GM12891 (cell line): ENCODE measurements around the gene NEK11.
A peak's percentile ranks its signal among the peaks of the same experiment; 100 is the strongest.

Experiments used
- DNase-seq: peaks from one replicate; pipeline ENCODE4 v3.0.0; 2011; ENCODE audit warnings: low spot score; ENCODE audit not compliant: insufficient read length
- FAIRE-seq: peaks from 2 replicates; lab custom pipeline; 2011; peaks lifted over from hg19 to GRCh38; lab: Jason Lieb, UNC
- PAX5 ChIP-seq: IDR thresholded peaks from 2 replicates; pipeline ENCODE4 v1.6.1; 2011; ENCODE audit warnings: low read length, moderate library complexity, mild to moderate bottlenecking; ENCODE audit not compliant: insufficient read depth, severe bottlenecking
- POLR2A ChIP-seq: IDR thresholded peaks from 2 replicates; pipeline ENCODE4 v1.6.1; 2011; ENCODE audit warnings: low read depth, low read length, control low read depth
- POLR2AphosphoS5 ChIP-seq: IDR thresholded peaks from 2 replicates; pipeline ENCODE4 v1.6.1; 2011; ENCODE audit warnings: low read depth, low read length, control low read depth
- POU2F2 ChIP-seq: IDR thresholded peaks from 2 replicates; pipeline ENCODE4 v1.6.1; 2011; ENCODE audit warnings: low read depth, mild to moderate bottlenecking, control low read depth, low read length, moderate library complexity
- SPI1 ChIP-seq: IDR thresholded peaks from 2 replicates; pipeline ENCODE4 v1.6.1; 2011; ENCODE audit warnings: low read depth, low read length, control low read depth
- TAF1 ChIP-seq: IDR thresholded peaks from 2 replicates; pipeline ENCODE4 v1.6.1; 2011; ENCODE audit warnings: low read depth, low read length, control low read depth

The NEK11 gene

GRCh38 chr3:131338948-131339640 lies 312.4 kb downstream of the NEK11 start:
- FAIRE-seq (no peak), DNase-seq (no peak)
- TF ChIP-seq POLR2AphosphoS5 (no peak), POLR2A (no peak), TAF1 (no peak), POU2F2 (no peak), SPI1 (no peak), PAX5 (no peak)

GRCh38 chr3:131341761-131342160 lies 315.1 kb downstream of the NEK11 start:
- no peak for DNase-seq
- no peak for FAIRE-seq
- no peak for TF ChIP-seq POLR2AphosphoS5
- no peak for TF ChIP-seq PAX5
- no peak for TF ChIP-seq TAF1

GRCh38 chr3:131348911-131349310 lies 322.2 kb downstream of the NEK11 start:
- DNase-seq (no peak), FAIRE-seq (no peak)
- TF ChIP-seq POU2F2: no peak

- FAIRE-seq: no peak
- TF ChIP-seq TAF1 (no peak), PAX5 (no peak), POLR2A (no peak), POU2F2 (no peak), POLR2AphosphoS5 (no peak), SPI1 (no peak)
- no peak for DNase-seq
Measured at GRCh38 chr3:131349454-131349853, 322.8 kb downstream of the NEK11 start.

- FAIRE-seq: no peak
Measured at GRCh38 chr3:131349946-131350347, 323.3 kb downstream of the NEK11 start.

GRCh38 chr3:131350506-131350905 lies 323.8 kb downstream of the NEK11 start:
- DNase-seq (no peak), FAIRE-seq (no peak)
- TF ChIP-seq POLR2A (no peak), PAX5 (no peak), POU2F2 (no peak), TAF1 (no peak), POLR2AphosphoS5 (no peak), SPI1 (no peak)

More at GRCh38 chr3:131349946-131350347, 323.3 kb downstream of the NEK11 start:
- TF ChIP-seq SPI1 (no peak), POU2F2 (no peak), POLR2AphosphoS5 (no peak)
- no peak for DNase-seq

GRCh38 chr3:131353016-131353877 lies 326.6 kb downstream of the NEK11 start:
- no peak for DNase-seq
- TF ChIP-seq PAX5 (no peak), POLR2A (no peak)
- FAIRE-seq: peak; percentile 20

- DNase-seq (no peak), FAIRE-seq (no peak)
- TF ChIP-seq PAX5: no peak
- TF ChIP-seq SPI1: no peak
- TF ChIP-seq POLR2AphosphoS5: no peak
- no peak for TF ChIP-seq POLR2A
- TF ChIP-seq POU2F2: no peak
- no peak for TF ChIP-seq TAF1
Measured at GRCh38 chr3:131353986-131354385, 327.3 kb downstream of the NEK11 start.

- no peak for FAIRE-seq
- no peak for DNase-seq
- TF ChIP-seq TAF1 (no peak), POLR2AphosphoS5 (no peak), POU2F2 (no peak), POLR2A (no peak), PAX5 (no peak), SPI1 (no peak)
Measured at GRCh38 chr3:131356006-131356595, 329.4 kb downstream of the NEK11 start.

- FAIRE-seq: no peak
- no peak for DNase-seq
- TF ChIP-seq POU2F2 (no peak), TAF1 (no peak), POLR2A (no peak), SPI1 (no peak), POLR2AphosphoS5 (no peak), PAX5 (no peak)
Measured at GRCh38 chr3:131357275-131357674, 330.6 kb downstream of the NEK11 start.
